ENCODE data around the gene PLXNC1.
A peak's percentile ranks its signal among the peaks of the same experiment; 100 is the strongest.

Gene PLXNC1

GRCh38 chr12:94133964-94134795, 14.2 kb upstream of the PLXNC1 start:
- peak; percentile 46 for DNase-seq (ENCODE audit: low spot score)

GRCh38 chr12:94135896-94136295, 12.5 kb upstream of the PLXNC1 start:
- DNase-seq (ENCODE audit: low spot score), result no peak

- no peak for DNase-seq (ENCODE audit: low spot score)
These were observed 8.6 kb upstream of the PLXNC1 start for GRCh38 chr12:94139816-94140215.

GRCh38 chr12:94140556-94140955, 7.8 kb upstream of the PLXNC1 start:
- no peak for DNase-seq (ENCODE audit: low spot score)

GRCh38 chr12:94141004-94141764, 7.2 kb upstream of the PLXNC1 start:
- no peak for DNase-seq (ENCODE audit: low spot score)

- no peak for DNase-seq (ENCODE audit: low spot score)
These were observed 6.5 kb upstream of the PLXNC1 start for GRCh38 chr12:94141892-94142291.

- no peak for DNase-seq (ENCODE audit: low spot score)
These were observed 4.9 kb upstream of the PLXNC1 start for GRCh38 chr12:94143438-94143837.

- DNase-seq (ENCODE audit: low spot score), result no peak
These were observed 4.4 kb upstream of the PLXNC1 start for GRCh38 chr12:94143951-94144350.

GRCh38 chr12:94144781-94145180, 3.6 kb upstream of the PLXNC1 start:
- DNase-seq (ENCODE audit: low spot score), result no peak

- peak; percentile 70 for DNase-seq (ENCODE audit: low spot score)
These were observed 3.0 kb upstream of the PLXNC1 start for GRCh38 chr12:94145191-94145983.

GRCh38 chr12:94146166-94146936, 2.0 kb upstream of the PLXNC1 start:
- no peak for DNase-seq (ENCODE audit: low spot score)

- DNase-seq (ENCODE audit: low spot score), result no peak
These were observed 888 bp upstream of the PLXNC1 start for GRCh38 chr12:94147387-94147990.

- DNase-seq (ENCODE audit: low spot score), result no peak
These were observed 352 bp downstream of the PLXNC1 start for GRCh38 chr12:94148739-94149118.

GRCh38 chr12:94149119-94149780, 873 bp downstream of the PLXNC1 start:
- DNase-seq (ENCODE audit: low spot score), result no peak

GRCh38 chr12:94149781-94150239, 1.4 kb downstream of the PLXNC1 start:
- DNase-seq (ENCODE audit: low spot score), result no peak

GRCh38 chr12:94150240-94151121, 2.1 kb downstream of the PLXNC1 start:
- DNase-seq (ENCODE audit: low spot score), result no peak

GRCh38 chr12:94151582-94151981, 3.2 kb downstream of the PLXNC1 start:
- DNase-seq (ENCODE audit: low spot score), result no peak

GRCh38 chr12:94152292-94153078, 4.1 kb downstream of the PLXNC1 start:
- no peak for DNase-seq (ENCODE audit: low spot score)

- no peak for DNase-seq (ENCODE audit: low spot score)
These were observed 8.8 kb downstream of the PLXNC1 start for GRCh38 chr12:94157181-94157580.

All from pons (tissue), 1 donor.